Kasumi-1 (cell line): ENCODE measurements around the gene KCNMB2.
"Not testable (repeated sequence)": the region's sequence is repeated elsewhere in the genome, so short reads cannot be mapped to it uniquely, and the experiment has no call there.

ENCODE experiments used
- DNase-seq, 2 experiments: peaks; one replicate each; lab custom pipeline; 2025; lab: John Stamatoyannopoulos, UW

The KCNMB2 gene

DNA sequence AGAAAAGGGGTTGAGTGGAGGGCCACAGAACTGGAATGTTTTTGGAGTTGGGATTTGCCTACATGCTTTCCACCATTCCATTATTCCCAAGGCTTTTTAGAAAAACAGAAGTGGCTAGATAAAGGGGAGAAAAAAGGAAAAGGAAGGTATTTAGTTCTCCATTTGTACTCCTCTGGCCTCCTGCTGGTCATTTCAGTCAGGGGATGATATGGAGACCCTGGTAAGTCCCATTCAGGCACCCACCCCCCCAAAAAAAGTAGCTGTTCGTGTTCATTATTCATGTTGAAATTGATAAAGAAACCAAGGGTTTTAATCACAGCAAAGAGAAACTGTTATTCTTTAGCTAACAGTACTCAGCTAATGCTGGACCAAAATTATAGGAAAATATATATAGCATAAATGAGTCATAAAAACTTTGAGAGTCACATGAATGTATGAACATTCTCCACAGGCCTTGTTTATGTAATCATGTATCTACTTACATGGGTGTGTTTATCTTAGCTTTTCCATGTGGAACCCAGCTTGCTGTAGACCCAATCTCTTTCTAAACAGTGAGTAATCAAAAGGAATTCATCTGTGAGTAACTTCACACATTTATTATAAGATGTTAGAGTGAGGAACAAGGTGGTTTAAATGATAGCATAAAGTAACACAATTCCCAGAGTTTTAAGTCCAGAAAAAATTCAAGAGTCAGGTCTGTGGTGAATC is 167.2 kb downstream of the KCNMB2 start:
- DNase-seq: no peak

DNA sequence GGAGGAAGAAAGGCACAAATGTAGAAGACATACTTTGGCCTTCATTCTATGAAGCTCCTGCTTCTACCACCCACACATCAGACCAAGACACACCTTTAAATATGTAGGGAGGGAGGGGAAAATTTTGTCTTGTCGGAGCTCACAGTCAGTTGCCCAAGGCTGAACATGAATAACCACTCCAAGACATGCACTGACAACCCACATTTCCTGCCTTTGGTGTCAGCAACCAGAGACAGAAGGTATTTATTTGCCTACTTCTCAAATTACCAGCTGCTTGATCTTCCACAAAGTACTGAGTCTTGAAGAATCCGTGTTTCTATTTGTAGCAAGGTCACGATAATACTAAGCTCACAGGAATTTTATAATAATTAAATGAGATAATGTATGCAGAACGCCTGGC is 169.7 kb downstream of the KCNMB2 start:
- peak; percentile 61 to 73 for DNase-seq

DNA sequence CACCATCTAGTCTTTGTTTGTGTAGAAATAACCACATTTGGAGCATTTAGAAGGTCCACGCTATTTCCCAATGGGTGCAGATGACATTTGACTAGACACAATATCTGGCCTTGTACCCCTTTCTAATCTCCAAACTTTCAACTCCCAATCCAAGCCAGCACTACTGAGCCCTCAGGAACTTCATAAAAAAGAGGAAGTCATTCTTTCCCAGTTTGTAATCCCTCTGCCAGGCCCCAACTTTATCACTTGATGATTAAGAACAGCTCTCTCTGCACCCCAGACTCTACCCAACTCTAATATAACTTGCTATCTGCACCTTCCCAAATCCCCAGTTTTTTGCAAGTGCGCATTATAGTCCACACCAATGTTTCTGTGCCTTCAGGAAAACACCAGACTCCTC is 170.2 kb downstream of the KCNMB2 start:
- peak; percentile 33 to 42 for DNase-seq

DNA sequence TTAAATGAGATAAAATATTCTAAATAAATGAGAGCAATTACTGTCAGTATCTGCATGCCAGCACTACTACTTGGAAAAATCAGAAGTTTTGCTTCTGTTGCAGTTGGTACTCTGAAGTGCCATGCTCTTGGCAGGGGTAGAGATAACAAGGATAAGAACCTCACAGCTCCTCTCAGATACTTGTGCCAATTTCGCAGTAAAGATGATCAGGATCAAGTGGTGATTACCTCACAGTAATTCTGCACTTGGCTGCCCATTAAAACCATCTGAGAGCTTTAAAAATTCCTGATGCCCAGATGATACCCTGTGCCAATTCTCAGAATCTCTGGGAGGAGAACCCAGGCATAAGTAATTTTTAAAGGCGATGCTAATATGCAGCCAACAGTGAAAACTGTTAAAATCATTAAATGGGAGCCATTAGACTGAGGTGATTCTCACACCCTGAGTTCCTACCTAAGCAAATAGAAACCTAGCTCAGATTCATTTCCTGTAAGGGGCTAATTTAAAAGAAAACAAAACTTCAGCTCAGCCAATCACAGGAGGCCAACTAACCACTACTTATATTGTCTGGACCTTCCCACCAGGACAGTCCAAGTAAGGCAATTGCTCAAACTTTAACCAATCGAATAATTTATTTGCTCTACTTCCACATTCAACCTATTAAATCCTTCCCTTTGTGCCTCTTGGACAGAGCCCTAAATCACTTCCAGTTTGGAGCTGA is 171.2 kb downstream of the KCNMB2 start:
- DNase-seq: no peak

DNA sequence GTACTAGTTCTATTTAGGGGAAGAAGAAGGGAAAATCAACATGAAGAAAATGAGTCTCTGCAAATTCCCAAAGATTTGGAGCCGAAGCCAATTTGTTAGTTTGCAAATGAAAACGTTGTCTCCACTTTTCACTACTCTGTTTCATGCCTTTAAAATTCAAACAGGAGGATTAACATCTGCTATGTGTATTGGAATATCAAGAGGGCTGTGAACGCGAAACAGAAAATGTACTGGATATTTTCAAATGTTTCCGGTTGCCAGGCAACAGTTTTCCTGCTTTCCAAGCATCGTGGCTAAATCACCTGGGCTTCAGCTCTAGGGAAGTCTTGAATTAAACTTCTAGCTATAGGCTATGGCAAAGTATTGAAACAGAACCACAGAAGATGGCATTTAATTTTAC is 172.8 kb downstream of the KCNMB2 start:
- no peak for DNase-seq

DNA sequence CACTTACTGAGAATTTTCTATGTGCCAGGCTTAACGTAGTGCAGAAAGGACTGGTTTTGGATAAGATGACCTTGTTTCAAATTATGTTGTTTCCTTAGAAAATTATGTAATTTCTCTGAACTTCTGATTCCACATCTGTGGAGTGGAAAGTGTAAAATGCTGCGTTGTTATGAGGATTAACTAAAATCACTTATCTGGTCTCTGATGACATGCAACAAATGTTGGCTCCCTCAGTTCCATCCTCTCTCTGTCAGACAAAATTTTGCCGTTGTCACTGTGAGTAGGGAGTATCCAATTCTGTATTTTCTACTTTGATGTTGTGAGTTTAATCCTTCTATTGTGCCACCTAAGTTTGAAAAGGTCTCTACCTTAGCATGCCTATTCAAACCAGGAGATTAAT is 175.5 kb downstream of the KCNMB2 start:
- DNase-seq: no peak

DNA sequence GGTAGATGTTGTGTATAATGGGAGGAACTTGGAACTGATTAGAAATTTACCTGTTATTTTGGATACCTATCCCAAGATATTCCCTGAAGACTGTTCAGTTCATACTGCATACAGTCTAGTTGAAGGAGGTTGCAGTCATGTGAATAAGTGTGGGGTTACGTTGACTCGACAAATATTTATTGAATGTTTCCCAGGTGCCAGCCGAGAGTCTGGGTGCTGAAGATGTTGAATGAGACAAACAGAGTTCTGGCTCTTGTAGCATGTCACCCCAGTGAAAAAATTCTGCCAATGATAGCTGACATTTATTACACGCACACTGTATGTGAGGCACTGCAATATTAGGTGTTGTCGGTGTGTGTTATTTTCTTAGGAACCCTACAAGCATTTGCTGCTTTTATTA is 176.0 kb downstream of the KCNMB2 start:
- DNase-seq: no peak

DNA sequence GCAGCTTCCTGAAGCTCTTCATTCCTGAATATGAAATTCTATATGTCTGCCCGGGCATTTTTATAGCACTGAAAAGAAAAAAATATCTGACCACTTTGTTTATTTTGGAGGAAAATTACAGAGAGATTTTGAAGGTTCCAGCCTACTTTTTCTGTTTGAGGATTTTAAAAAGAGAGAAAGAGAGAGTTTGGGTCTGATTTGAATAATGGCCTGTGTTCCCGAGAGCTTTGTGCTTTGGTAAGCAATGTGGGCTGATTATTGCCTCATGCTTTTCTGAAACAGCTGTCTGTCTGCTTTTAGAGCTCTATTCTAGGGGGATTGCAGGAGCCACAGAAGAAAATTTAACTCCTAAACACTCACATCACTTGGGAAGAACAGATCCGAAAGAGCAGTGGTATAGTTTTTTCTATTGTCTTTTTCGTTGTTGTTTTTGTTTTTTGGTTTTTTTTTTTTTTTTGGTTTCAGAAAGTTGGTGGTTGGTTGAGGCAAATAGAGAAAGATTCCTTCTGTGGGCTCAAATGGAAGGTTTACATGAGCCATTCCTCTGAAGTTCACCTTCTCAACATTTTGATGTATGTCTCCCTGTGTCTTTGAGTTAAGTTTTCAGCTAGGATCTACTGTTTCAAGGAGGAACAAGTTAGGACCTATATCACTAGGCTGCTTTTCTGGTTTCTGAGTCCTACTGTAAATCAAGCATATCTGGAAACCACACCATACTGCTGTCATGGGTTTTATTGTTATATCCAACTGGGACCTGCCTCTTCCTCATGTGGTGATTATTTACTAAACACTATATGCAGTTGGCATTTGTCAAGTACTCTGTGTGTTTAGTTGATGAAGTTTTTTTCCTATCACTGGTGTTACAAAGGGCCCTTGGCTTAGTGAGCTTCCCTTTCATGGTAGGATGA is 178.9 kb downstream of the KCNMB2 start:
- DNase-seq: no peak

DNA sequence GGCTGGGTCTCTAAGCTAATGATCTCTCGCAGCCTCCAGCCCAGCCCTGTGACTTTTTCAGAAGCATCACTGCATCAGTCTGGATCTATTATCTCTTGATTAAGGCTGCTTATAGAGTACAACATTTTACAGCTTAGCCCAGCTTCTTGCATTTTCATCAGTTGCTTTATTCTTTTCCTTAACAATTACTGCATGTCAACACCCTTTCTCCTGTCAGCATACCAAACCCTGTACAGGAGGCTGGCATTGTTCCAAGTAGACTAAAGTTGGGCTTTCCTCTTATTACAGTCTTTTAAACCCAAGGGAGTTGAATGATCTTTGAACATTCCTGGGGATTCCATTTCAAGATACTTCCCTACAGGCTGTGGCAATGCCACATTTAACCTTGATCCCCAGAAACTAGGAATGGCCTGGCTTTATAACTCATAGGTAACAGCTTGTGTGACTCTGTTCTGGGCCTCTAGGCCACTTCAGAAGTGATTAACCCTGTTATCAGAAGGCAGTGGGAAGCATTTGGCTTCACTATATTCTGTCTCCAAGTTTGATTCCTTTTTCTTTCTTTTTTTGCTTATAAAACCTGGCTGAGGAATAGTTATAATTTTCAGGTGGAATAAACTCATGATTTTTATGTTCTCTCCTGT is 182.9 kb downstream of the KCNMB2 start:
- DNase-seq: no peak

DNA sequence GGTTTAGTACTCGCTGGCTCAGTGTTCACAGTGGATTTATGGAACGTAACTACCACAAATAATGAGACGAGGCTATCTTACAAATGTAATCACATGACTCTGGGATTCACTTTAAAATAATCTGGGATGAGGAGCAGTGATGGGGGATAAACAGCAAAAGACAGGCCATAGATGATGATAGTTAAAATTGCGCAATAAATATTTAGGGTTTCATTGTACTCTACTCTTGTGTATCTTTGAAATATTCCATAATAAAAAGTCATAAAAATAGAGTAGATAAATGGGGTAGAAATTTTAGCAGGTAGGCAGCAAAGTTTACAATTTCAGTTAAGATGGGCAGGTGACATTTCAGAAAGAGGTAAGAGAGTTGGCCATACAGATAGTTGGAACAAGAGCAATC is 196.6 kb downstream of the KCNMB2 start:
- DNase-seq: no peak

DNA sequence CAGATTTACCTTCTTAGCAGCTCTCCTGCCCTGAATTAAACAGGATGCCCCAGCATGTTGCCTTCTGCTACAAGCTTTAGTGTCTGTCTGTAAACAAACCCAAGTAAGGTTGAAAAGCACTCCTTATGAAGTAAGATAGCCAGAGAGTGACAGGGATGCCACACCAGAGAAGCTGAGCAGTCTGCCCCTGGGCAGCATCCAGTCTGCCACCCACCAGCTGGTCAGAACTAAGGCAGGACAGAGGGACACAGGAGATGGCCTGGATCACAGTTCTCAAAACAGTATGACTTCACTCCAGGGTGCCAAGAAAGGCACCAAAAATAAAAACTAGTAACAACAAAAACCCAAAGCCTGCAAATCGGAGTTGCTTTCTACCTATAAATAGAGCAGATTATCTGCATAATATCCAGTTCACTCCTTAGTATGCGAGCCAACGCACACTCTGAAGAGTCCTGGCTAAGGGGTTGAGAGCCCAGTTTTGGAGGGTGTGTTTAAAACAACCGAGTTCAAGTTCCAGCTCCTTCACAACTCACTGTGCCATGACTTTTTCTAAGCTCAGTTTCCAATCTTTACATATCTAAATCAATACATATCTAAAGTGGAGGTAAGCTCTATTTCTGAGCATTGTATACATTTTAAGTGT is 198.9 kb downstream of the KCNMB2 start:
- DNase-seq: no peak

DNA sequence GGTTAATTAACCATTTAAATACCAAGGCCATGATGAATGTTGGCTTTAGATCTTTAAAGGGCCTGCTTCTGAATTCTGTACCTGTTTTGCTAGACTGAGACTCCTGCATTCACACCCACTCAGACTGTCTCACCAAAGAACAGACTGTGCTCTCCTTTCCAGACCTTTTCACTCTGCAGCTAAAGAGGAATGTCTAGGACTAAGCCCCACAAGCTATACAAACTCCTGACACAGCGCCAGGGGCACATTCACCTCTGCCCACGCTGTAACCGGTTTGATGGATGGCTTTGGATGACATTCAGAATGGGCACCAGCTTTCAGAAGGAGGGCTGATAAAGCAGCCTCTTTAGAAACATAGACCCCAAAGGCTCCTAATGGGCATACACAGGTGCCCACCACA is 200.1 kb downstream of the KCNMB2 start:
- DNase-seq: no peak

DNA sequence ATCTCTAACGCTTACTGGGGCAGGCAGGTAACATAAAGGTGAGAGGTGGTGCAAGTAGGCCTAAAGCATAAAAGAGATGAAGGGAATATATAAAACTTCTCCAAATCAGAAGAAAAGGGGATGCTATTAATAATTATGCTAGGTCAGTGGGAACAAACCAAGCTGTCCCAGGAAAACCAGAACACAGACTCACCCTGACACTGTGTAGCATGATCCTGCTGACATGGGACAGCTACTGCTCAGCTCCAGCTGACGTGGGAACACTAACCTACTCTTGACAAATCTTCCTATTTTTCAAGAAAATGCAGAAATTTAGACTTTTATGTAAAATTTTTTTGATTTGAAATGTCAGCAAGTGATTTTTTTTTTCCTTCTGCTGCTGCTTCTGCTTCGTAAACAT is 203.5 kb downstream of the KCNMB2 start:
- DNase-seq: no peak

DNA sequence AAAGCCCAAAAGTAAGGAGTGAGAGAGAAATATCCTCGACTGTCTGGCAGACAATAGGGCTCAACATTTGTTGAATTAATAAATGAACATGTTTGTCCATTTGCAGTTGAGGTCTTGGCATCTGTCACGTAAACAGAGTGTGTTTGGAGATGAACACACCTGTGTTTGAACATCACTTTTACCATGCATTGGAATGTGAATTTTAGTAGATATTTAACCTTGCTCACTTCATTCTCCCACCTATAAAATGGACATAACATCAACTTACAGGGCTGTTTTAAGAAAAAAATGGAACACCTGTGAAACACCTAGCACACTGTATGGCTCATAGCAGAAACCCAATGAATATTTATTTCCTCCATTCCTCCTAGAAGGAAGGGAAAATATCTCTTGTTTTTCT is 204.8 kb downstream of the KCNMB2 start:
- no peak for DNase-seq

DNA sequence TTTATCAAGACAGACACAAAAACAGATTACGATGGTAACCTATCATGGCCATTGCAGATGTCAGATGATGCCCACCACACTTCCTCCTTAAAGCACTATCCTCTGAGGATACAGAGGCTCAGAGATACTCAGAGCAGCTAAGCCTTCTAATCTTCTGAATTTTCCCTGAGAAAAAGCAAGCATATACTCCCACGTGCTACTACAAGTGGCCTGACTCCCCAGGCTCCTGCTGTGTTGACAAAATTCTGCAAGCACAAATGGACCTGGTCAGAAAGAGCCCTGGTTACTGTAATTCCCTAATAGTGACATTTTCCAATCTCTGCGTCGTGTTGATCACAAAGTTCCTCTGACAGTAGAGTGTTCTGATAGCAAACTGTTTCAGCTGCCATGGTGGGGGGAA is 207.1 kb downstream of the KCNMB2 start:
- DNase-seq: no peak

DNA sequence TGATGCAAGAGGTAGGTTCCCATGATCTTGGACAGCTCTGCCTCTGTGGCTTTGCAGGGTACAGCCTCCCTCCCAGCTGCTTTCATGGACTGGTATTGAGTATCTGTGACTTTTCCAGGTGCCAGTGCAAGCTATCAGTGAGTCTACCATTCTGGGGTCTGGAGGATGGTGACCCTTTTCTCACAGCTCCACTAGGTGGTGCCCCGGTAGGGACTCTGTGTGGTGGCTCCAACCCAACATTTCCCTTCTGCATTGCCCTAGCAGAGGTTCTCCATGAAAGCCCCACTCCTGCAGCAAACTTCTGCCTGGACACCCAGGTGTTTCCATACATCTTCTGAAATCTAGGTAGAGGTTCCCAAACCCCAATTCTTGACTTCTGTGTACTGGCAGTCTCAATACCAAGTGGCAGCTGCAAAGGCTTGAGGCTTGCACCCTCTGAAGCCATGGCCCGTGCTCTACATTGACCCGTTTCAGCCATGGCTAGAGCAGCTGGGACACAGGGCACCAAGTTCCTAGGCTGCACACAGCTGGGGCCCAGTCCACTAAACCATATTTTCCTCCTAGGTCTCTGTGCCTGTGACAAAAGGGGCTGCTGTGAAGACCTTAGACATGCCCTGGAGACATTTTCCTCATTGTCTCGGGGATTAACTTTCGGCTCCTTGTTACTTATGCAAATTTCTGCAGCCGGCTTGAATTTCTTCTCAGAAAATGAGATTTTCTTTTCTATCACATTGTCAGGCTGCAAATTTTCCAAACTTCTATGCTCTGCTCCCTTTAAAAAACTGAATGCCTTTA is 209.8 kb downstream of the KCNMB2 start:
- DNase-seq: not testable (repeated sequence)

DNA sequence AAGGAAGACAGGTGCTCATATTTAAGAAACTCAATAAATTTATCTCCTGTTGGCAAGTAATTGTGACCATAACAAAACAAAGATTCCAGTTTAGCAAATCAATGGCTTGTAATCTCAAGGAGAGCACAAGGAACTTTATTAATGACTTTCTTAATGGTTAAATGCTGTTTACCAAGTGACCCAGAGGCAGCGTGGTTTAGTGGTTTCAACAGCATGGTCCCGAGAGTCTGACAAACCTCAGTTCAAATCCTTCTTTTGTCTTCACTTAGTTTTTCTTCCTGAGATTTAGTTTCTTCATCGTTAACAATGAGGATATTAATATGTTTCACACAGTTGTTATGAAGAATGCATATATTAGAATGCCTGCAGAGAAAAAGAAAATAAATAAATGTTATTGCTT is 212.6 kb downstream of the KCNMB2 start:
- DNase-seq: no peak

DNA sequence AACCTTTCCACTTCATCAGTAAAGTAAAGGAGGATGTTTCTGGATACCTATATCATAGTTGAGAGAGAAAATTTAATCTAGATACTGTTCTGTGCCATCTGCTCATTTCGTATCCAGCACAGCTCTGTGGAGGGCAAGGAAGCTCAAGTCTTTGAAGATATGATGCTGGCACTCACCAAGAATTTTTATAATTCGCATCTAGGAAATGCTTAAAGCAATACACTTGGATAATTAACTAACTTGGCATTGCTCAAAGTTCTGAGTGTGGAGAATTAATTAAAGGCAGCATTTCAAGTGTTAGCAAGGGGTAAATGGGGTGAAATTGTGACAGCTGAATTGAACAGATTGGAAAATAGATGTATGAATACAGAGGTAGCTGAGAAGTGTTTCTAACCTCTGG is 213.2 kb downstream of the KCNMB2 start:
- DNase-seq: no peak

DNA sequence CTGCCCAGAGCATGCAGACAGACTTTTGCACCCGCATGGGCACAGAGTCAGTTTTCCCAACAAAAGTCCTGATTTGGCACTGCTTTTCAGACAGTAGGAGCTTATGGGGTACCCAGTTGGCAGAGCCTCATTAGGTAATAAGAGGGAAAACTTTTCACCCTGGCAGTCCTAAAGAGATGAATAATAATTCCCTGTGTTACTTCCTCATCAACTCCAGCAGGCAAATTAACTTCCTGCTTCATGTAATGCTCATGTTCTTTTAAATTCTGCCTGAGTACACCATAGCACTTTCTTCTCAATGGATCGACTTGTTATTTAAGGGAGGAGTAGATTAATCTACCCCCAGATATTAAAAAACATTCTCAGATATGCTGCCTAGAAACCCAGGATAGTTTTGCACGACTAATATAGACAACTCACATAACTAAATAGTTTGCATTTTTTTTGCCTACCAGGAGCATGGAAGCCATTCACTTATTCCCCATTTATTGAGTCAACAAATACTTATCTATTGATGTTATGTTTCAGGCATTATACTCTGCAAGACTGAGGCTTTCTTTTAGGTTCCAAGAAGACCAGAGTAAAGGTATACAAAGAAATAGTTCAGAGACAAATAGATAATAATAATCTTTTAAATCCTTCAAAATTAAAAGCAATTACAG is 214.5 kb downstream of the KCNMB2 start:
- peak; percentile 14 to 38 for DNase-seq

DNA sequence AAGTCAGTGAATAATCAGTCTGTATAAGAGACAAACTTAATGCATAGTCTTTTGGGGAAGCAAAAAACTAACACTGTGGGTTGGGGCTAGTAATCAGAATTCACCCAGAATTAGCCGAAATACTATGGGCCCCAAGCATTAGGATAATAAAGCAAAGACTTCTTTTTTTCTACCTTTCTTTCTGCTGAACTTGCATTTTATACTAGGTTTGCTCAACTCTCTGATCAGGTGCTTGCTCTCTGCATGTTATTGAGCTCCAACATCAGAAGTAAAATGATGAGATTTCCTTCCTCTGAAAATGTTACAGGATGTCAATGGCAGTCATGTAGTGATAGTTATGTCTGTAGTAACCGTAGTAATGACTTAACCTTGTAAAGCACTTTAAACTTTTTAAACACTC is 216.6 kb downstream of the KCNMB2 start:
- no peak for DNase-seq
